HepG2 (cell line): ENCODE results near the gene NAALADL1. TPM values are rescaled to one million over a fixed set of nuclear protein-coding genes. Genes with fewer than 3 reads are reported as not detected.

Source experiments
- KAT7 ChIP-seq: IDR thresholded peaks from 2 replicates; pipeline ENCODE4 v1.6.1; 2018; ENCODE audit warnings: borderline replicate concordance, missing compliant biosample characterization
- SIX4 ChIP-seq: sonication (generic); formaldehyde crosslinking; IDR thresholded peaks from 2 replicates; pipeline ENCODE4 v1.4.0; 2020; ENCODE audit warnings: missing genetic modification reagents
- polyA plus RNA-seq, 8 experiments: library from polyadenylated mRNA; depleted of rRNA in 3 of 8; stranded (reverse) in 7 of 8; unstranded in 1 of 8; fragments of >200 nt; fragmentation: Illumina TruSeq in 4 of 8; extraction: Trizol in 4 of 8; gene quantifications; 2 replicates each; pipeline versions ENCODE4 v1.2.1 to v1.2.3, GENCODE V29; 2011 to 2016; ENCODE audit warnings: low read depth in 4 of 8, missing spikeins in 1 of 8, mixed read lengths in 1 of 8; ENCODE audit not compliant: insufficient read depth in 1 of 8
- total RNA-seq, 5 experiments: library from RNA; depleted of rRNA; stranded (reverse); fragments of >200 nt; fragmentation: Illumina TruSeq; extraction: Trizol; gene quantifications; 2 replicates each; pipeline ENCODE4 v1.2.3, GENCODE V29; 2016; ENCODE audit warnings: low read depth in 1 of 5
- TF ChIP-seq, protein P1 (sequence below): sonication (generic); formaldehyde crosslinking; IDR thresholded peaks from 2 replicates; pipeline ENCODE4 v1.5.0; 2020; ENCODE audit warnings: mild to moderate bottlenecking, missing genetic modification reagents, borderline replicate concordance
- TF ChIP-seq, protein P2 (sequence below): sonication (generic); formaldehyde crosslinking; IDR thresholded peaks from 2 replicates; pipeline ENCODE4 v1.9.0; 2022; ENCODE audit warnings: missing genetic modification reagents, mild to moderate bottlenecking, borderline replicate concordance
- TF ChIP-seq, protein P3 (sequence below): IDR thresholded peaks from 2 replicates; pipeline ENCODE4 v1.4.0; 2020; ENCODE audit warnings: mild to moderate bottlenecking, missing genetic modification reagents
- TF ChIP-seq, protein P4 (sequence below): IDR thresholded peaks from 2 replicates; pipeline ENCODE4 v1.6.1; 2016; ENCODE audit warnings: mild to moderate bottlenecking, missing biosample characterization, missing genetic modification reagents

The NAALADL1 gene
- total and polyA plus RNA-seq, 2 of the 13 experiments (the other 11 are each of a cell fraction or from before 2014, with no cell fraction given): 9.3 to 33.9 TPM

DNA sequence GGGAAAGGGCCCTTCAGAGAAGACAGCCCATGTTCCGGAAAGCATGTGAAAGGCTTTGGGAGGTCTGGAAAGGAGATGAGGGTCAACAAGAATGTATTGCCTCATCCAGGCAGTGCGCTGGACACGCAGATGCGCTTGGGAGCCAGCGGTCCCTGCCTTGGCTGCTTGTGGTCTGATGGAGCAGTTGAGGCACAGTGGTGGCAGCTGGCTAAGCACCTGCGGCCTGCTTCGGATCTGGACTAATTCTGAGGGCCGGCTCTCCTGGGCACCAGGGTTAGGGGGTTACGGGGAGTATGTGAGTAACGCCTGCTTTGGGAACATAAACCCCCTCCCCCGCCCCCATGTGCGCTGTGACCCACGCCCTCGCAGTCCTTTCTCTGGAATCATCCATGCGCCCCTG, 48.7 kb upstream of the NAALADL1 start (continued):
- TF ChIP-seq, protein P1, sequence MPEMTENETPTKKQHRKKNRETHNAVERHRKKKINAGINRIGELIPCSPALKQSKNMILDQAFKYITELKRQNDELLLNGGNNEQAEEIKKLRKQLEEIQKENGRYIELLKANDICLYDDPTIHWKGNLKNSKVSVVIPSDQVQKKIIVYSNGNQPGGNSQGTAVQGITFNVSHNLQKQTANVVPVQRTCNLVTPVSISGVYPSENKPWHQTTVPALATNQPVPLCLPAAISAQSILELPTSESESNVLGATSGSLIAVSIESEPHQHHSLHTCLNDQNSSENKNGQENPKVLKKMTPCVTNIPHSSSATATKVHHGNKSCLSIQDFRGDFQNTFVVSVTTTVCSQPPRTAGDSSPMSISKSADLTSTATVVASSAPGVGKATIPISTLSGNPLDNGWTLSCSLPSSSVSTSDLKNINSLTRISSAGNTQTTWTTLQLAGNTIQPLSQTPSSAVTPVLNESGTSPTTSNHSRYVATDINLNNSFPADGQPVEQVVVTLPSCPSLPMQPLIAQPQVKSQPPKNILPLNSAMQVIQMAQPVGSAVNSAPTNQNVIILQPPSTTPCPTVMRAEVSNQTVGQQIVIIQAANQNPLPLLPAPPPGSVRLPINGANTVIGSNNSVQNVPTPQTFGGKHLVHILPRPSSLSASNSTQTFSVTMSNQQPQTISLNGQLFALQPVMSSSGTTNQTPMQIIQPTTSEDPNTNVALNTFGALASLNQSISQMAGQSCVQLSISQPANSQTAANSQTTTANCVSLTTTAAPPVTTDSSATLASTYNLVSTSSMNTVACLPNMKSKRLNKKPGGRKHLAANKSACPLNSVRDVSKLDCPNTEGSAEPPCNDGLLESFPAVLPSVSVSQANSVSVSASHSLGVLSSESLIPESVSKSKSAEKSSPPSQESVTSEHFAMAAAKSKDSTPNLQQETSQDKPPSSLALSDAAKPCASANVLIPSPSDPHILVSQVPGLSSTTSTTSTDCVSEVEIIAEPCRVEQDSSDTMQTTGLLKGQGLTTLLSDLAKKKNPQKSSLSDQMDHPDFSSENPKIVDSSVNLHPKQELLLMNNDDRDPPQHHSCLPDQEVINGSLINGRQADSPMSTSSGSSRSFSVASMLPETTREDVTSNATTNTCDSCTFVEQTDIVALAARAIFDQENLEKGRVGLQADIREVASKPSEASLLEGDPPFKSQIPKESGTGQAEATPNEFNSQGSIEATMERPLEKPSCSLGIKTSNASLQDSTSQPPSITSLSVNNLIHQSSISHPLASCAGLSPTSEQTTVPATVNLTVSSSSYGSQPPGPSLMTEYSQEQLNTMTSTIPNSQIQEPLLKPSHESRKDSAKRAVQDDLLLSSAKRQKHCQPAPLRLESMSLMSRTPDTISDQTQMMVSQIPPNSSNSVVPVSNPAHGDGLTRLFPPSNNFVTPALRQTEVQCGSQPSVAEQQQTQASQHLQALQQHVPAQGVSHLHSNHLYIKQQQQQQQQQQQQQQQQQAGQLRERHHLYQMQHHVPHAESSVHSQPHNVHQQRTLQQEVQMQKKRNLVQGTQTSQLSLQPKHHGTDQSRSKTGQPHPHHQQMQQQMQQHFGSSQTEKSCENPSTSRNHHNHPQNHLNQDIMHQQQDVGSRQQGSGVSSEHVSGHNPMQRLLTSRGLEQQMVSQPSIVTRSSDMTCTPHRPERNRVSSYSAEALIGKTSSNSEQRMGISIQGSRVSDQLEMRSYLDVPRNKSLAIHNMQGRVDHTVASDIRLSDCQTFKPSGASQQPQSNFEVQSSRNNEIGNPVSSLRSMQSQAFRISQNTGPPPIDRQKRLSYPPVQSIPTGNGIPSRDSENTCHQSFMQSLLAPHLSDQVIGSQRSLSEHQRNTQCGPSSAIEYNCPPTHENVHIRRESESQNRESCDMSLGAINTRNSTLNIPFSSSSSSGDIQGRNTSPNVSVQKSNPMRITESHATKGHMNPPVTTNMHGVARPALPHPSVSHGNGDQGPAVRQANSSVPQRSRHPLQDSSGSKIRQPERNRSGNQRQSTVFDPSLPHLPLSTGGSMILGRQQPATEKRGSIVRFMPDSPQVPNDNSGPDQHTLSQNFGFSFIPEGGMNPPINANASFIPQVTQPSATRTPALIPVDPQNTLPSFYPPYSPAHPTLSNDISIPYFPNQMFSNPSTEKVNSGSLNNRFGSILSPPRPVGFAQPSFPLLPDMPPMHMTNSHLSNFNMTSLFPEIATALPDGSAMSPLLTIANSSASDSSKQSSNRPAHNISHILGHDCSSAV (CRISPR knock-in tag): no peak
- TF ChIP-seq KAT7 (CRISPR knock-in tag): no peak
- TF ChIP-seq, protein P2, sequence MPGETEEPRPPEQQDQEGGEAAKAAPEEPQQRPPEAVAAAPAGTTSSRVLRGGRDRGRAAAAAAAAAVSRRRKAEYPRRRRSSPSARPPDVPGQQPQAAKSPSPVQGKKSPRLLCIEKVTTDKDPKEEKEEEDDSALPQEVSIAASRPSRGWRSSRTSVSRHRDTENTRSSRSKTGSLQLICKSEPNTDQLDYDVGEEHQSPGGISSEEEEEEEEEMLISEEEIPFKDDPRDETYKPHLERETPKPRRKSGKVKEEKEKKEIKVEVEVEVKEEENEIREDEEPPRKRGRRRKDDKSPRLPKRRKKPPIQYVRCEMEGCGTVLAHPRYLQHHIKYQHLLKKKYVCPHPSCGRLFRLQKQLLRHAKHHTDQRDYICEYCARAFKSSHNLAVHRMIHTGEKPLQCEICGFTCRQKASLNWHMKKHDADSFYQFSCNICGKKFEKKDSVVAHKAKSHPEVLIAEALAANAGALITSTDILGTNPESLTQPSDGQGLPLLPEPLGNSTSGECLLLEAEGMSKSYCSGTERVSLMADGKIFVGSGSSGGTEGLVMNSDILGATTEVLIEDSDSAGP (CRISPR knock-in tag): no peak
- TF ChIP-seq, protein P3, sequence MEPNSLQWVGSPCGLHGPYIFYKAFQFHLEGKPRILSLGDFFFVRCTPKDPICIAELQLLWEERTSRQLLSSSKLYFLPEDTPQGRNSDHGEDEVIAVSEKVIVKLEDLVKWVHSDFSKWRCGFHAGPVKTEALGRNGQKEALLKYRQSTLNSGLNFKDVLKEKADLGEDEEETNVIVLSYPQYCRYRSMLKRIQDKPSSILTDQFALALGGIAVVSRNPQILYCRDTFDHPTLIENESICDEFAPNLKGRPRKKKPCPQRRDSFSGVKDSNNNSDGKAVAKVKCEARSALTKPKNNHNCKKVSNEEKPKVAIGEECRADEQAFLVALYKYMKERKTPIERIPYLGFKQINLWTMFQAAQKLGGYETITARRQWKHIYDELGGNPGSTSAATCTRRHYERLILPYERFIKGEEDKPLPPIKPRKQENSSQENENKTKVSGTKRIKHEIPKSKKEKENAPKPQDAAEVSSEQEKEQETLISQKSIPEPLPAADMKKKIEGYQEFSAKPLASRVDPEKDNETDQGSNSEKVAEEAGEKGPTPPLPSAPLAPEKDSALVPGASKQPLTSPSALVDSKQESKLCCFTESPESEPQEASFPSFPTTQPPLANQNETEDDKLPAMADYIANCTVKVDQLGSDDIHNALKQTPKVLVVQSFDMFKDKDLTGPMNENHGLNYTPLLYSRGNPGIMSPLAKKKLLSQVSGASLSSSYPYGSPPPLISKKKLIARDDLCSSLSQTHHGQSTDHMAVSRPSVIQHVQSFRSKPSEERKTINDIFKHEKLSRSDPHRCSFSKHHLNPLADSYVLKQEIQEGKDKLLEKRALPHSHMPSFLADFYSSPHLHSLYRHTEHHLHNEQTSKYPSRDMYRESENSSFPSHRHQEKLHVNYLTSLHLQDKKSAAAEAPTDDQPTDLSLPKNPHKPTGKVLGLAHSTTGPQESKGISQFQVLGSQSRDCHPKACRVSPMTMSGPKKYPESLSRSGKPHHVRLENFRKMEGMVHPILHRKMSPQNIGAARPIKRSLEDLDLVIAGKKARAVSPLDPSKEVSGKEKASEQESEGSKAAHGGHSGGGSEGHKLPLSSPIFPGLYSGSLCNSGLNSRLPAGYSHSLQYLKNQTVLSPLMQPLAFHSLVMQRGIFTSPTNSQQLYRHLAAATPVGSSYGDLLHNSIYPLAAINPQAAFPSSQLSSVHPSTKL (CRISPR knock-in tag): no peak
- TF ChIP-seq, protein P4, sequence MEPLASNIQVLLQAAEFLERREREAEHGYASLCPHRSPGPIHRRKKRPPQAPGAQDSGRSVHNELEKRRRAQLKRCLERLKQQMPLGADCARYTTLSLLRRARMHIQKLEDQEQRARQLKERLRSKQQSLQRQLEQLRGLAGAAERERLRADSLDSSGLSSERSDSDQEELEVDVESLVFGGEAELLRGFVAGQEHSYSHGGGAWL: no peak
- TF ChIP-seq SIX4: no peak
